Measurements from ENCODE around the gene CDH13. TPM values are rescaled to one million over a fixed set of nuclear protein-coding genes. Genes with fewer than 3 reads are reported as not detected.

Gene CDH13
- total and polyA plus RNA-seq, 12 donors, result 0.86 to 30.6 (median 2.4) TPM

DNA sequence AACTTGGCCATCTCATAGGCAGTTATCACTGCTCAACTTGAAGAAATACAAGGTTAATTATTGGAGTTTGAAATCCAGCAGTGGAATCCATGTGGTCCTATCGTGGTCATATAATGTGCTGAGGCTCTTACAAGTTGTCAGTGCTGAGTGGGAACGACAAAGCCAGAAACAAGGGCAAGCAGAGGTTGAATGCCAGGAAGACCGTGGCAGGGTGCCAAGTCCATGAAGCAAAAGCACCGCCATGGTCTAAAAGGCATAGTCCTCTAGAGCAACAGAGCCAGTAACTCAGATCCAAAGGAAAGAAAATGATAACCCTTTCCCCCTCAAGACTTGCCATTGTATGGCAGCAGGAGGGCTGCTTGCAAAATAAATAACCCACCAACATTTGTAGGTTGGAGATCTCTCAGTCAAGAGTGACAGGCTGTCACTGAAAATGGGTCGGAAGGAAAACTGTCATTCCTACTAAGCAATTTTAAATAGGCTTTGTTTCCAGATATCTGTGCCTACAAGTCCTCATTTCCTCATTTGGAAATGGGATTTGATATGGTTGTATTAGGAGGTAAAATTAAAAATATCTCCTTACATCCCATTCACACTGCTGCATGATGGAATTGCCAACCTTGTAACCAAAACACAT is 1144.7 kb downstream of the CDH13 start:
- H3K9me3 ChIP-seq (replicated peaks in 1 of 3), result no peaks in the 10 kb centered on the region
- no peaks in the 10 kb centered on the region for H3K27me3 ChIP-seq
- peak; percentile 40 to 80 (median 71) for DNase-seq
- H3K27ac ChIP-seq, result no peak overlapping the region
- WGBS, 4 donors, result 29 to 63% (median 38%) methylated on average over 5 of the region's 5 CpGs
- peaks cover 0 to 10% of the 10 kb centered on the region in 2 donors for H3K4me1 ChIP-seq (replicated peaks in 1 of 2)
- no peaks in the 10 kb centered on the region for H3K36me3 ChIP-seq (replicated peaks in 1 of 2)
- intact Hi-C loops (cut with DNase I), result no loop called here
- TF ChIP-seq POLR2A (IDR thresholded peaks at IDR 0.05), result no peak
- no peak for TF ChIP-seq CTCF (IDR thresholded peaks at IDR 0.05)
- H3K4me3 ChIP-seq, result no peak overlapping the region

- H3K27me3 ChIP-seq, result no peaks in the 10 kb centered on the region
- intact Hi-C loops (cut with DNase I), result no loop called here
- no peak for DNase-seq
- no peak for TF ChIP-seq CTCF (IDR thresholded peaks at IDR 0.05)
- no peak for TF ChIP-seq POLR2A (IDR thresholded peaks at IDR 0.05)
- no peaks in the 10 kb centered on the region for H3K36me3 ChIP-seq (replicated peaks in 1 of 2)
- WGBS, 4 donors, result 24 to 48% (median 36%) methylated on average over 1 of the region's 1 CpG
- H3K4me1 ChIP-seq (replicated peaks in 1 of 2), result peaks cover 0 to 10% of the 10 kb centered on the region in 2 donors
- no peak overlapping the region for H3K27ac ChIP-seq
- no peaks in the 10 kb centered on the region for H3K9me3 ChIP-seq (replicated peaks in 1 of 3)
- H3K4me3 ChIP-seq, result no peak overlapping the region
Observed at GRCh38 chr16:83772806-83773205, 1146.0 kb downstream of the CDH13 start.

- peak in 1 of 7 donors; percentile 23 for DNase-seq
- peaks cover 0 to 10% of the 10 kb centered on the region in 2 donors for H3K4me1 ChIP-seq (replicated peaks in 1 of 2)
- H3K27ac ChIP-seq, result no peak overlapping the region
- no peak overlapping the region for H3K4me3 ChIP-seq
- WGBS, 4 donors, result 85 to 96% (median 88%) methylated on average over 4 of the region's 4 CpGs
- no peak for TF ChIP-seq POLR2A (IDR thresholded peaks at IDR 0.05)
- no peak for TF ChIP-seq CTCF (IDR thresholded peaks at IDR 0.05)
- H3K36me3 ChIP-seq (replicated peaks in 1 of 2), result no peaks in the 10 kb centered on the region
- no peaks in the 10 kb centered on the region for H3K27me3 ChIP-seq
- intact Hi-C loops (cut with DNase I), result no loop called here
- no peaks in the 10 kb centered on the region for H3K9me3 ChIP-seq (replicated peaks in 1 of 3)
Observed at GRCh38 chr16:83774066-83774465, 1147.3 kb downstream of the CDH13 start.

GRCh38 chr16:83776944-83777343 is 1150.2 kb downstream of the CDH13 start:
- Histone ChIP-seq H3K9me3 (replicated peaks in 1 of 3) (no peaks in the 10 kb centered on the region), H3K4me3 (no peak overlapping the region), H3K27ac (no peak overlapping the region), H3K36me3 (replicated peaks in 1 of 2) (no peaks in the 10 kb centered on the region), H3K27me3 (no peaks in the 10 kb centered on the region), H3K4me1 (replicated peaks in 1 of 2) (peaks cover 8 to 19% of the 10 kb centered on the region in 2 donors)
- intact Hi-C loops (cut with DNase I), result no loop called here
- 84 to 87% (median 86%) methylated on average over 6 to 9 of the region's 9 CpGs for WGBS, 4 donors
- no peak for DNase-seq
- no peak for TF ChIP-seq CTCF (IDR thresholded peaks at IDR 0.05)
- TF ChIP-seq POLR2A (IDR thresholded peaks at IDR 0.05), result no peak

Data from adrenal gland (tissue), 12 donors.